HepG2 (cell line): Measurements from ENCODE around the gene POLG2. TPM values are rescaled to one million over a fixed set of nuclear protein-coding genes. Genes with fewer than 3 reads are reported as not detected.

ENCODE experiments used
- CEBPG ChIP-seq: IDR thresholded peaks from 2 replicates; pipeline ENCODE4 v1.6.1; 2016
- CREB1 ChIP-seq, 2 experiments: fragments of 450-650 bp in 1 of 2; IDR thresholded peaks; 2 replicates each; pipeline ENCODE4 v1.6.1; 2016 to 2017; ENCODE audit warnings: control low read depth in 1 of 2, mild to moderate bottlenecking in 1 of 2, missing compliant biosample characterization in 1 of 2, missing genetic modification characterization in 1 of 2
- CREB3 ChIP-seq: sonication (generic); formaldehyde crosslinking; IDR thresholded peaks from 2 replicates; pipeline ENCODE4 v1.5.0; 2020; ENCODE audit warnings: missing genetic modification reagents
- CSRNP1 ChIP-seq: sonication (generic); formaldehyde crosslinking; IDR thresholded peaks from 2 replicates; pipeline ENCODE4 v1.8.1; 2023; ENCODE audit warnings: mild to moderate bottlenecking, missing genetic modification reagents
- GFI1 ChIP-seq: sonication (generic); formaldehyde crosslinking; IDR thresholded peaks from 2 replicates; pipeline ENCODE4 v1.5.0; 2020; ENCODE audit warnings: missing genetic modification reagents, mild to moderate bottlenecking, borderline replicate concordance
- KLF9 ChIP-seq: IDR thresholded peaks from 2 replicates; pipeline ENCODE4 v1.6.1; 2016; ENCODE audit warnings: low read depth
- MAX ChIP-seq: IDR thresholded peaks from 2 replicates; pipeline ENCODE4 v1.6.1; 2012; ENCODE audit warnings: inconsistent platforms
- MED8 ChIP-seq: sonication (generic); formaldehyde crosslinking; IDR thresholded peaks from 2 replicates; pipeline ENCODE4 v1.8.1; 2023; ENCODE audit warnings: mild to moderate bottlenecking, missing genetic modification reagents; ENCODE audit not compliant: insufficient replicate concordance
- NR2F2 ChIP-seq: IDR thresholded peaks from 2 replicates; pipeline ENCODE4 v1.6.1; 2012; ENCODE audit warnings: low read depth, inconsistent platforms, borderline replicate concordance
- PAX8 ChIP-seq: sonication (generic); formaldehyde crosslinking; IDR thresholded peaks from 2 replicates; pipeline ENCODE4 v1.8.0; 2022; ENCODE audit warnings: mild to moderate bottlenecking, missing genetic modification reagents, borderline replicate concordance
- SRF ChIP-seq: IDR thresholded peaks from 2 replicates; pipeline ENCODE4 v1.6.1; 2011; ENCODE audit warnings: mild to moderate bottlenecking, low read depth, low read length, moderate library complexity
- SRSF9 ChIP-seq: fragments of 200-400 bp; formaldehyde crosslinking; IDR thresholded peaks from 2 replicates; pipeline ENCODE4 v1.6.1; 2018; ENCODE audit warnings: borderline replicate concordance, mild to moderate bottlenecking, low read depth, low read length; ENCODE audit not compliant: insufficient read depth, poor library complexity, severe bottlenecking
- USF2 ChIP-seq, 2 experiments: sonication (generic) in 1 of 2; formaldehyde crosslinking in 1 of 2; IDR thresholded peaks; 2 replicates each; pipeline versions ENCODE4 v1.5.1 to v1.6.1; 2011 to 2020; ENCODE audit warnings: borderline replicate concordance in 1 of 2, low read depth in 1 of 2, low read length in 1 of 2, mild to moderate bottlenecking in 1 of 2, missing genetic modification reagents in 1 of 2, moderate library complexity in 1 of 2
- ZBTB2 ChIP-seq: sonication (generic); formaldehyde crosslinking; IDR thresholded peaks from 2 replicates; pipeline ENCODE4 v1.8.0; 2022; ENCODE audit warnings: low read depth, missing genetic modification reagents
- ZNF333 ChIP-seq: sonication (generic); formaldehyde crosslinking; IDR thresholded peaks from 2 replicates; pipeline ENCODE4 v1.4.0; 2020; ENCODE audit warnings: mild to moderate bottlenecking, missing genetic modification reagents, borderline replicate concordance
- ZNF598 ChIP-seq: sonication (generic); formaldehyde crosslinking; IDR thresholded peaks from 2 replicates; pipeline ENCODE4 v1.5.1; 2020; ENCODE audit warnings: mild to moderate bottlenecking, missing genetic modification reagents, borderline replicate concordance
- ZNF660 ChIP-seq: sonication (generic); formaldehyde crosslinking; IDR thresholded peaks from 2 replicates; pipeline ENCODE4 v1.5.1; 2020; ENCODE audit warnings: mild to moderate bottlenecking, low read depth, missing genetic modification reagents, borderline replicate concordance
- ZNF841 ChIP-seq: sonication (generic); formaldehyde crosslinking; IDR thresholded peaks from 2 replicates; pipeline ENCODE4 v1.8.1; 2023; ENCODE audit warnings: missing genetic modification reagents, borderline replicate concordance
- polyA plus RNA-seq, 8 experiments: library from polyadenylated mRNA; depleted of rRNA in 3 of 8; stranded (reverse) in 7 of 8; unstranded in 1 of 8; fragments of >200 nt; fragmentation: Illumina TruSeq in 4 of 8; extraction: Trizol in 4 of 8; gene quantifications; 2 replicates each; pipeline versions ENCODE4 v1.2.1 to v1.2.3, GENCODE V29; 2011 to 2016; ENCODE audit warnings: low read depth in 4 of 8, missing spikeins in 1 of 8, mixed read lengths in 1 of 8; ENCODE audit not compliant: insufficient read depth in 1 of 8
- total RNA-seq, 5 experiments: library from RNA; depleted of rRNA; stranded (reverse); fragments of >200 nt; fragmentation: Illumina TruSeq; extraction: Trizol; gene quantifications; 2 replicates each; pipeline ENCODE4 v1.2.3, GENCODE V29; 2016; ENCODE audit warnings: low read depth in 1 of 5

Gene POLG2
- total and polyA plus RNA-seq, 2 of the 13 experiments (the other 11 are each of a cell fraction or from before 2014, with no cell fraction given): 21.1 to 25.5 TPM

- TF ChIP-seq CSRNP1: no peak; the same call in 1 of the 2 replicates
- no peak for TF ChIP-seq KLF9 (CRISPR knock-in tag)
- peak; percentile 66 for TF ChIP-seq GFI1 (CRISPR knock-in tag)
- TF ChIP-seq MED8: no peak
- peak; percentile 93 for TF ChIP-seq MAX
- TF ChIP-seq PAX8 (CRISPR knock-in tag): 0 out of 2 replicates have a peak, but pooled peaks have one; percentile 88
- TF ChIP-seq ZNF660 (CRISPR knock-in tag): peak; percentile 85; the same call in 1 of the 2 replicates
- TF ChIP-seq ZBTB2 (CRISPR knock-in tag): peak; percentile 95
- TF ChIP-seq USF2 (IDR thresholded peaks at IDR 0.05; ENCODE audit: low read depth, low read length): peak; percentile 86
- peak; percentile 95 for TF ChIP-seq USF2 (CRISPR knock-in tag; IDR thresholded peaks at IDR 0.05; ENCODE audit: borderline replicate concordance)
- peak; percentile 70 for TF ChIP-seq SRF
- peak; percentile 63; the same call in 1 of the 2 replicates for TF ChIP-seq NR2F2
- peak; percentile 88; the same call in 1 of the 2 replicates for TF ChIP-seq CREB3 (CRISPR knock-in tag)
- TF ChIP-seq ZNF333 (CRISPR knock-in tag): peak; percentile 92
- no peak for TF ChIP-seq CEBPG (CRISPR knock-in tag)
- TF ChIP-seq CREB1 (IDR thresholded peaks at IDR 0.05): peak; percentile 93
- peak; percentile 95 for TF ChIP-seq CREB1 (CRISPR knock-in tag; IDR thresholded peaks at IDR 0.05)
- TF ChIP-seq ZNF841 (CRISPR knock-in tag): peak; percentile 89
- TF ChIP-seq SRSF9: no peak
- TF ChIP-seq ZNF598: peak; percentile 95; the same call in 1 of the 2 replicates
These were observed 9.9 kb upstream of the POLG2 start, which contains the start of gene CEP95 (continued) for GRCh38 chr17:64506576-64507412.
